SK-N-SH (cell line): ENCODE results near the gene PCNX3. TPM values are rescaled to one million over a fixed set of nuclear protein-coding genes. Genes with fewer than 3 reads are reported as not detected.

Experiments
- CTCF ChIA-PET: fragments of 300-600, 350-600 bp; formaldehyde crosslinking; extraction: SDS; loops from one replicate; lab custom pipeline; 2021; lab: Yijun Ruan, JAX
- POLR2A ChIA-PET: fragments of 350-600 bp; sonication (Branson Sonifier 250); formaldehyde crosslinking; extraction: SDS; loops from one replicate; lab custom pipeline; 2020; ENCODE audit warnings: antibody characterized with exemption, inconsistent platforms; lab: Yijun Ruan, JAX
- DNase-seq: peaks from one replicate; pipeline ENCODE4 v3.0.0; 2012
- H2AFZ ChIP-seq: fragments of 200-600 bp; sonication (generic); 2 replicates; pipeline ENCODE4 v1.8.1; 2016; ENCODE audit warnings: antibody characterized with exemption, mild to moderate bottlenecking, low read depth
- H3F3A ChIP-seq: fragments of 200-600 bp; sonication (generic); replicated peaks from 2 replicates; pipeline ENCODE3; 2016; ENCODE audit warnings: antibody characterized with exemption, mild to moderate bottlenecking; ENCODE audit not compliant: insufficient read depth
- H3K27ac ChIP-seq, 2 experiments: fragments of 200-500 bp in 1 of 2; fragments of 200-600 bp in 1 of 2; sonication (Bioruptor generic) in 1 of 2; sonication (generic), shearing (Covaris generic) in 1 of 2; 2 replicates each; pipeline versions ENCODE4 v1.5.1 to v1.6.1; 2014 to 2016; ENCODE audit warnings: low read depth in 2 of 2, inconsistent platforms in 1 of 2, low read length in 1 of 2, mild to moderate bottlenecking in 1 of 2, mixed read lengths in 1 of 2
- H3K27me3 ChIP-seq: fragments of 200-600 bp; sonication (generic), shearing (Covaris generic); 2 replicates; pipeline ENCODE4 v1.6.1; 2016; ENCODE audit warnings: mixed run types; ENCODE audit not compliant: insufficient read depth
- H3K36me3 ChIP-seq, 2 experiments: fragments of 200-500 bp in 1 of 2; fragments of 200-600 bp in 1 of 2; sonication (Bioruptor generic) in 1 of 2; sonication (generic) in 1 of 2; replicated peaks in 1 of 2; 2 replicates each; pipeline versions ENCODE3 to v1.5.1; 2014 to 2016; ENCODE audit warnings: low read length in 1 of 2, mild to moderate bottlenecking in 1 of 2; ENCODE audit not compliant: insufficient read depth in 2 of 2, control insufficient read depth in 1 of 2
- H3K4me1 ChIP-seq, 2 experiments: fragments of 200-500 bp in 1 of 2; fragments of 200-600 bp in 1 of 2; sonication (Bioruptor generic) in 1 of 2; sonication (generic), shearing (Covaris generic) in 1 of 2; 2 replicates each; pipeline versions ENCODE4 v1.5.1 to v1.6.1; 2014 to 2016; ENCODE audit warnings: low read depth in 1 of 2, low read length in 1 of 2, mixed run types in 1 of 2; ENCODE audit not compliant: insufficient read depth in 2 of 2, control insufficient read depth in 1 of 2
- H3K4me2 ChIP-seq: fragments of 200-600 bp; sonication (generic), shearing (Covaris generic); 2 replicates; pipeline ENCODE4 v1.6.1; 2017; ENCODE audit warnings: mixed run types
- H3K4me3 ChIP-seq, 2 experiments: fragments of 200-500 bp in 1 of 2; fragments of 200-600 bp in 1 of 2; sonication (Bioruptor generic) in 1 of 2; sonication (generic), shearing (Covaris generic) in 1 of 2; 2 replicates each; pipeline versions ENCODE4 v1.5.1 to v1.8.1; 2014 to 2016; ENCODE audit warnings: low read depth in 2 of 2, inconsistent platforms in 1 of 2, low read length in 1 of 2, mild to moderate bottlenecking in 1 of 2, mixed read lengths in 1 of 2, moderate library complexity in 1 of 2
- H3K79me2 ChIP-seq: fragments of 200-600 bp; sonication (generic); 2 replicates; pipeline ENCODE4 v1.8.1; 2017; ENCODE audit warnings: mild to moderate bottlenecking; ENCODE audit not compliant: insufficient read depth
- H3K9ac ChIP-seq: fragments of 200-600 bp; sonication (generic); 2 replicates; pipeline ENCODE4 v1.6.1; 2017; ENCODE audit warnings: mixed run types
- H3K9me2 ChIP-seq: fragments of 200-600 bp; sonication (generic); 2 replicates; pipeline ENCODE4 v1.6.1; 2017; ENCODE audit warnings: mixed run types
- H3K9me3 ChIP-seq: fragments of 200-600 bp; sonication (generic); 2 replicates; pipeline ENCODE4 v1.6.1; 2017; ENCODE audit warnings: mixed run types, mild to moderate bottlenecking, moderate library complexity
- H4K20me1 ChIP-seq: fragments of 200-600 bp; sonication (generic); 2 replicates; pipeline ENCODE4 v1.6.1; 2017; ENCODE audit warnings: mild to moderate bottlenecking, mixed run types; ENCODE audit not compliant: insufficient read depth
- ELF1 ChIP-seq: IDR thresholded peaks from 2 replicates; pipeline ENCODE4 v1.4.0; 2012
- FOXJ3 ChIP-seq: sonication (generic); formaldehyde crosslinking; IDR thresholded peaks from 2 replicates; pipeline ENCODE4 v1.5.1; 2020; ENCODE audit warnings: mild to moderate bottlenecking, missing genetic modification reagents
- NFIC ChIP-seq: IDR thresholded peaks from 2 replicates; pipeline ENCODE4 v1.4.0; 2012; ENCODE audit warnings: borderline replicate concordance
- NRF1 ChIP-seq: IDR thresholded peaks from 2 replicates; pipeline ENCODE4 v1.6.1; 2012; ENCODE audit warnings: low read depth, mild to moderate bottlenecking, low read length
- PBX3 ChIP-seq: IDR thresholded peaks from 2 replicates; pipeline ENCODE4; 2012
- POLR2AphosphoS5 ChIP-seq: IDR thresholded peaks from 2 replicates; pipeline ENCODE4 v1.6.1; 2012; ENCODE audit warnings: low read depth, low read length
- REST ChIP-seq: IDR thresholded peaks from 2 replicates; pipeline ENCODE4 v1.6.1; 2012; ENCODE audit warnings: mild to moderate bottlenecking, low read depth, low read length, moderate library complexity
- SIN3A ChIP-seq: IDR thresholded peaks from 2 replicates; pipeline ENCODE4 v1.6.1; 2012; ENCODE audit warnings: low read depth, mild to moderate bottlenecking, low read length, moderate library complexity, borderline replicate concordance
- SMC3 ChIP-seq: IDR thresholded peaks from 2 replicates; pipeline ENCODE4 v1.6.1; 2012; ENCODE audit warnings: low read depth, low read length, improper control_type of control experiment
- USF1 ChIP-seq: IDR thresholded peaks from 2 replicates; pipeline ENCODE4 v1.4.0; 2012; ENCODE audit warnings: low read depth, borderline replicate concordance
- ZBTB33 ChIP-seq: IDR thresholded peaks from 2 replicates; pipeline ENCODE4 v1.4.0; 2012; ENCODE audit warnings: low read depth, borderline replicate concordance
- WGBS: methylation state at CpG from one replicate; pipeline ENCODE4 v1.1.6; 2017; ENCODE audit warnings: low lambda C conversion rate; 5-methylcytosine and 5-hydroxymethylcytosine counted together
- polyA plus RNA-seq, 3 experiments: library from polyadenylated mRNA; depleted of rRNA; stranded (reverse); fragments of >200 nt; gene quantifications; 2 replicates each; pipeline ENCODE4 v1.2.3, GENCODE V29; 2012

The PCNX3 gene
- polyA plus RNA-seq, 1 of the 3 experiments (the other 2 are of a cell fraction) = 33.7 TPM

- Histone ChIP-seq H3F3A (peaks cover 36% of the 10 kb centered on the region), H3K9ac (peak overlapping the region; percentile 77; the same call in 1 of the 2 replicates), H3K4me3 (peak overlapping the region; percentile 76 to 99), H2AFZ (no peak overlapping the region), H3K79me2 (peaks cover 69% of the 10 kb centered on the region), H3K27ac (peak overlapping the region; percentile 77 to 81; a peak in 2 of 4 replicates), H3K4me1 (peaks cover 41 to 47% of the 10 kb centered on the region in 2 experiments; a peak in 3 of 4 replicates), H3K4me2 (peak overlapping the region; percentile 95), H3K36me3 (peaks cover 9 to 11% of the 10 kb centered on the region in 2 experiments), H4K20me1 (peaks cover 14% of the 10 kb centered on the region), H3K9me2 (no peaks in the 10 kb centered on the region), H3K27me3 (no peaks in the 10 kb centered on the region), H3K9me3 (no peaks in the 10 kb centered on the region)
- no peak for TF ChIP-seq REST
- no peak for TF ChIP-seq SMC3
- TF ChIP-seq USF1 = no peak
- TF ChIP-seq SIN3A = no peak
- no peak for TF ChIP-seq FOXJ3
- TF ChIP-seq NRF1 = no peak
- no peak for TF ChIP-seq NFIC
- TF ChIP-seq ELF1 = no peak
- no peak for TF ChIP-seq ZBTB33
- no peak for TF ChIP-seq POLR2AphosphoS5
- no peak for TF ChIP-seq PBX3
- POLR2A ChIA-PET = interaction anchor here (1.0 to 2.0 kb wide), 6 partner anchors 10 to 73 kb away, joined by 3 to 10 read pairs (median 4); partner anchors contain the start of genes LTBP3 and MALAT1
- CTCF ChIA-PET = interaction anchor here (0.6 to 13.6 kb wide), 15 partner anchors 11 to 256 kb away, joined by 3 to 295 read pairs (median 6); partner anchors contain the start of genes KAT5, KCNK7, LTBP3 and MALAT1
- WGBS = 75% methylated on average over 9 of the region's 9 CpGs
- no peak for DNase-seq
Measured at GRCh38 chr11:65571420-65571819, 44.2 kb upstream of the PCNX3 start.
